Glomerular endothelial cell (primary cell): ENCODE measurements around the gene NUP188. TPM values are rescaled to one million over a fixed set of nuclear protein-coding genes. Genes with fewer than 3 reads are reported as not detected.

ENCODE experiments used
- DNase-seq: peaks from one replicate; pipeline ENCODE4 v3.0.0-alpha.2; 2011; ENCODE audit warnings: low read depth, low spot score; ENCODE audit errors: extremely low read depth
- total RNA-seq: library from RNA; depleted of rRNA; stranded (reverse); fragments of >200 nt; gene quantifications from 2 replicates; pipeline ENCODE4 v1.2.3, GENCODE V29; 2015

The NUP188 gene, protein sequence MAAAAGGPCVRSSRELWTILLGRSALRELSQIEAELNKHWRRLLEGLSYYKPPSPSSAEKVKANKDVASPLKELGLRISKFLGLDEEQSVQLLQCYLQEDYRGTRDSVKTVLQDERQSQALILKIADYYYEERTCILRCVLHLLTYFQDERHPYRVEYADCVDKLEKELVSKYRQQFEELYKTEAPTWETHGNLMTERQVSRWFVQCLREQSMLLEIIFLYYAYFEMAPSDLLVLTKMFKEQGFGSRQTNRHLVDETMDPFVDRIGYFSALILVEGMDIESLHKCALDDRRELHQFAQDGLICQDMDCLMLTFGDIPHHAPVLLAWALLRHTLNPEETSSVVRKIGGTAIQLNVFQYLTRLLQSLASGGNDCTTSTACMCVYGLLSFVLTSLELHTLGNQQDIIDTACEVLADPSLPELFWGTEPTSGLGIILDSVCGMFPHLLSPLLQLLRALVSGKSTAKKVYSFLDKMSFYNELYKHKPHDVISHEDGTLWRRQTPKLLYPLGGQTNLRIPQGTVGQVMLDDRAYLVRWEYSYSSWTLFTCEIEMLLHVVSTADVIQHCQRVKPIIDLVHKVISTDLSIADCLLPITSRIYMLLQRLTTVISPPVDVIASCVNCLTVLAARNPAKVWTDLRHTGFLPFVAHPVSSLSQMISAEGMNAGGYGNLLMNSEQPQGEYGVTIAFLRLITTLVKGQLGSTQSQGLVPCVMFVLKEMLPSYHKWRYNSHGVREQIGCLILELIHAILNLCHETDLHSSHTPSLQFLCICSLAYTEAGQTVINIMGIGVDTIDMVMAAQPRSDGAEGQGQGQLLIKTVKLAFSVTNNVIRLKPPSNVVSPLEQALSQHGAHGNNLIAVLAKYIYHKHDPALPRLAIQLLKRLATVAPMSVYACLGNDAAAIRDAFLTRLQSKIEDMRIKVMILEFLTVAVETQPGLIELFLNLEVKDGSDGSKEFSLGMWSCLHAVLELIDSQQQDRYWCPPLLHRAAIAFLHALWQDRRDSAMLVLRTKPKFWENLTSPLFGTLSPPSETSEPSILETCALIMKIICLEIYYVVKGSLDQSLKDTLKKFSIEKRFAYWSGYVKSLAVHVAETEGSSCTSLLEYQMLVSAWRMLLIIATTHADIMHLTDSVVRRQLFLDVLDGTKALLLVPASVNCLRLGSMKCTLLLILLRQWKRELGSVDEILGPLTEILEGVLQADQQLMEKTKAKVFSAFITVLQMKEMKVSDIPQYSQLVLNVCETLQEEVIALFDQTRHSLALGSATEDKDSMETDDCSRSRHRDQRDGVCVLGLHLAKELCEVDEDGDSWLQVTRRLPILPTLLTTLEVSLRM (N-terminal part only)
- total RNA-seq = 47.5 and 51.3 TPM in 2 replicates

DNA sequence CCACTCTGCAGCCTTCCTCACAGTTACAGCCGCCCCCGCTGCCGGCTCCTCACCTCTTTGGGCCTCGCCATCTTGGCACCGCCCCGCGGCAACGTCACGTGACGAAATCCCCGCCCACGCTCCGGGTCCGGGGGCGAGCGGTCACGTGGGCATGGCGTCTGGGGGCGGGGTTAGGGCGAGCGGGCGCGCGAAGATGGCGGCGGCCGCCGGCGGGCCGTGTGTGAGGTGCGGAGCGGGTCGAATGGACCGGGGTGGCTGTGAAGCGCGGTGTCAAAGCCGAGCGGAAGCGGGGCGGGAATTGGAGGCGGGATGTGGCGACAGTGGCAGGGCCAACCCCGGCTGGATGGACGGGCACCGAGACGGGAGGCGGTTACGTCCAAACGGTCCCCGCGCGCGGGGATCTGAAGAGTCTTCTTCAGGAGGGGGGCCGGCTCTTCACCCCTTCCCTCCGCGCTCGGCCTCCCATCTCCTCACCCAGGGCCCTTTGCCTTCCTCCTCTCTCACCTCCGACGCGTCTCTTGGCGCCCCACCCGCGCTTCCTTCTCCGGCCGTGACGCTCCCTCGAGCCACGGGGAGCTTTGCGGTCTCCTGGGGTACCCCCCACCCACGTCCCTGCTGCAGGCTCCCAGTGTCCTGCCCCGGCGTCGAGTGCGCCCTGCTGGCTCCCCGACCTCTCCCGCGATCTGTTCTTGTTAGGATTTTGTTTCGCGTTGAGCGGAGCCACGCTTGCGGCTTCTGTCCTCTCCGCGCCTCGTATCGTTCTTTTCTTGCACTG lies at the start of gene NUP188, which contains the start of gene DOLK:
Gene NUP188, plus strand, starts transcription at position 173 of the 775 bp plus-strand sequence. Its CDS starts 21 bp downstream, at position 194.
Gene DOLK, minus strand, starts transcription at position 77 of the 775 bp plus-strand sequence. CDS start 300 bp downstream, outside the sequence.
- DNase-seq = no peak

- no peak for DNase-seq
Measured at GRCh38 chr9:128898382-128898781, 49.1 kb upstream of the NUP188 start.

- no peak for DNase-seq
Measured at GRCh38 chr9:128898845-128899565, 48.5 kb upstream of the NUP188 start.

- DNase-seq = no peak
Measured at GRCh38 chr9:128899566-128900322, 47.8 kb upstream of the NUP188 start.

- DNase-seq = no peak
Measured at GRCh38 chr9:128901379-128901778, 46.1 kb upstream of the NUP188 start.

GRCh38 chr9:128901822-128902221 lies 45.7 kb upstream of the NUP188 start:
- no peak for DNase-seq

- no peak for DNase-seq
Measured at GRCh38 chr9:128902351-128903078, 45.0 kb upstream of the NUP188 start.

GRCh38 chr9:128903079-128903461 lies 44.4 kb upstream of the NUP188 start:
- no peak for DNase-seq

- DNase-seq = no peak
Measured at GRCh38 chr9:128903871-128904620, 43.5 kb upstream of the NUP188 start.

- no peak for DNase-seq
Measured at GRCh38 chr9:128905964-128906363, 41.5 kb upstream of the NUP188 start.

DNA sequence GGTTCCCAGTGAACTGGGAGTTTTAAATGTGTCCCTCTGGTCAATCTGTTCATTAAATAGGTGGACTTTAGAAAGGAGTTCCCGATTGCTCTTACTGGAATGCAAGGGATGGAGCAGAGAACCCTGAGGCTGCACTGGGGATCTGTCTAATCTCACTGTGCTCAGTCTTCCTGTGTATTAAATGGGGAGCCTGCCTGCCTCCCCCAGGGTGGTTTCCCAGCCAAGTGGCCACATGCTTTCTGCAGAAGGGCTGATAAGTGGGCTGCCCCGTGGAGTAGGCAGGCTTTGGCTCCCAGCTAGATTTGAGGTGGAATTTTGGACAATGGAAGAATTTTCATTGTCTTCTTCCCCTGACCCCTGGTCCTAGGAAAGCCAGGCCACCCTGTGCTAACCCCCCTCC lies 40.8 kb upstream of the NUP188 start:
- no peak for DNase-seq

- DNase-seq = no peak
Measured at GRCh38 chr9:128908372-128908771, 39.1 kb upstream of the NUP188 start.

GRCh38 chr9:128909859-128910258 lies 37.6 kb upstream of the NUP188 start:
- DNase-seq = no peak

- DNase-seq = no peak
Measured at GRCh38 chr9:128910906-128911305, 36.6 kb upstream of the NUP188 start.

DNA sequence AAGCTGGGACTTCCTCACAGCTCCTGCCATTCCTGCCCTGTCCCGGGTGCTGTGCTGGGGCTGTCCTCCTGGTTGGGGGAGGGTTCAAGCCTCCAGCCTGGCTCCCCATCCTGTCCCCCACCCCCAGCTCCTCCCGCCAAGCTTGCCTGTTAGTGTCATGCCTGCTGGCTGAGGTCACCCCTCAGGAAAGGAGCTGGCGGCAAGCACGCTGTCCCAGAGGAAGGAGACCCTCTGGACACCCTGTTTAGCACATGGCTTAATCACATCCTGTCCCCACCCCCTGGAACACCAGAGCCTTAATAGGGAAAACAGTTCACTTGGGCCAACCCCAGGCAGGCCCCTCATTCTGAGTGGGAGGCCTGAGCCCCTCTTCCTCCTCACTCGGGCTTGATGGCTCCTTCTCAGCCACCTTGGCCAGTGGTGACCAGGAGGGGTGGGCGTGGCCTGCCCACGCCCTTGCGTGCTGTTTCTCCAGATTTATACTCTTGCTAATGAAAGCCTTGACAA lies 35.9 kb upstream of the NUP188 start:
- no peak for DNase-seq

- no peak for DNase-seq
Measured at GRCh38 chr9:128912270-128912853, 35.1 kb upstream of the NUP188 start.
